Astrocyte of the cerebellum (primary cell): ENCODE data around the gene PWWP2B.

ENCODE experiments used
- DNase-seq: peaks from one replicate; pipeline ENCODE4 v3.0.0-alpha.2; 2011; ENCODE audit warnings: low read depth
- H3K4me3 ChIP-seq: 2 replicates; pipeline ENCODE4 v1.5.1; 2011; ENCODE audit warnings: mild to moderate bottlenecking, low read depth, low read length, moderate library complexity
- CTCF ChIP-seq: IDR thresholded peaks from 2 replicates; pipeline ENCODE4 v1.5.1; 2012; ENCODE audit warnings: low read length, low read depth, moderate library complexity, mild to moderate bottlenecking; ENCODE audit errors: missing control alignments
- in situ Hi-C: cut with HindIII; loops from 2 replicates; pipeline ENCODE4 v1.10.0; 2017; ENCODE audit warnings: low sequenced_read_pairs

PWWP2B gene

DNA sequence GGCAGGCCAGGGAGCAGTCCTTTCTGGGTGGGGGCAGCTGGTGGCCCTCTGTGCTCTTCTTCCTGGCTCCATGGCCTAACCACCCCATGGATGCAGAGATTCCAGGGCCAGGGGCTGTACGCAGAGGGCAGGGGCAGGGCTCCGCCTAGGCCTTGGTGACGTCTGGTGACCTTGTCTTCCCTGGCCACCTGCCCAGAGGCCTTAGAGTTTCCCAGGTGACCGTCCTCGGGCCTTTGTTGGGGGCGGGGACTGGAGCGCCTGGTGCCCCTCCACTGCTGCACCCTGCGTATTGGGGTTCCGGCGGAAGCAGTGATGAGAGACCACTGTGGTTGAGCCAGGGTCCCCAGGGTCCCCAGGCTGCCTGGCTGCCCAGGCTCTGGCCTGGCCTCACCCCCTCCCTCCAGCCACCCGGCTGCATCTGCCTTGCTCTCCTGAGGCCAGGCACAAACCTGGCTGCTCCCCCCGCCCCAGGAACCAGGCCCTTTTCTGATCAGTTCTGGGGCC, 10.3 kb downstream of the PWWP2B start:
- in situ Hi-C loops: no loop called here
- no peak overlapping the region for H3K4me3 ChIP-seq
- no peak for DNase-seq
- TF ChIP-seq CTCF: no peak

DNA sequence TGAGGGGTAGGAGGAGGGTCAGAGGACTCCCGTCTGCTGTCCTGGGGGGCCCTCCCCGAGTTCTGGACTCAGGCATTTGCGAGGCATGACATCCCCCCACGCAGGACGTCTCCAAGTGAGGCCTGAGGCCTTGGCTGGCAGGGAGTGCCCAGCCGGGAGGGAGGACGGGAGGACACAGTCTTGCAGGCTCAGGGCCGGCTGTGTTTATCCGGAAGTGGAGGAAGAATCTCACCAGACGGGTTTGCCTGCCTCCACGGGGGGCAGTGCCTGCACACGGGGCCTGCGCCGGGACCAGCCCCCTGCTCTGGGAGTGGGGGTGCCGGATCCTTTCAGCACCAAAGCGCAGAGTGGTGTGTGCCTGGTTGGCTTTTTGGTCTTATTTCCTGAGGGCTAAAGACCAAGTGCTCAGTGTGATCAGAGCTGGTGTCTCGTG, 10.9 kb downstream of the PWWP2B start:
- in situ Hi-C loops: no loop called here
- no peak for TF ChIP-seq CTCF
- no peak for DNase-seq
- H3K4me3 ChIP-seq: no peak overlapping the region

- no peak for TF ChIP-seq CTCF
- DNase-seq: no peak
- in situ Hi-C loops: no loop called here
- no peak overlapping the region for H3K4me3 ChIP-seq
Observed at GRCh38 chr10:132408367-132408781, 11.4 kb downstream of the PWWP2B start.

- DNase-seq: no peak
- H3K4me3 ChIP-seq: no peak overlapping the region
- no peak for TF ChIP-seq CTCF
- in situ Hi-C loops: no loop called here
Observed at GRCh38 chr10:132408823-132409666, 12.0 kb downstream of the PWWP2B start.

DNA sequence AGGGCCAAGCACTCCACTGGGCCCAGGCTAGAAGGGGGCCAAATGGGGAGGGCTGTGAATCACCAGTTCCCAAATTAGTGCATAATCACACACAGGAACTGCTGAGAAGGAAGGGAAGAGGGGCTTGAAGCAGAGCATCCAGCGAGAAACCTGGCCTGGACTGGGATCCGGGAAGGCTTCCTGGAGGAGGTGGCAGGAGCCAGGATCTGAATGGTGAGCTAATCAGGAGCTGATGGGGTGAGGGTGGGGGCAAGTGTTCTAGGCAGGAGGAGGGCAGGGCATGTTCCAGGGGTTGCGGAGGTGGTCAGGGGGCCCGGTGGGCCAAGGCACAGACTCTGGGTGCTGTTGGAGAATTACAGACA, 12.6 kb downstream of the PWWP2B start:
- TF ChIP-seq CTCF: no peak
- in situ Hi-C loops: no loop called here
- no peak overlapping the region for H3K4me3 ChIP-seq
- no peak for DNase-seq

GRCh38 chr10:132410056-132410778, 13.2 kb downstream of the PWWP2B start:
- in situ Hi-C loops: no loop called here

More at GRCh38 chr10:132410056-132410778, 13.2 kb downstream of the PWWP2B start:
- H3K4me3 ChIP-seq: no peak overlapping the region
- no peak for DNase-seq
- TF ChIP-seq CTCF: no peak
